HG03442 (cell line): ENCODE measurements around the gene SVBP.
A peak's percentile ranks its signal among the peaks of the same experiment; 100 is the strongest.

ENCODE experiments used
- ATAC-seq: cut with Tn5 transposase; IDR thresholded peaks from one replicate; pipeline ENCODE4 v1.9.1; 2021; ENCODE audit warnings: mild to moderate bottlenecking, moderate library complexity; ENCODE audit not compliant: unreplicated experiment

Gene SVBP

DNA sequence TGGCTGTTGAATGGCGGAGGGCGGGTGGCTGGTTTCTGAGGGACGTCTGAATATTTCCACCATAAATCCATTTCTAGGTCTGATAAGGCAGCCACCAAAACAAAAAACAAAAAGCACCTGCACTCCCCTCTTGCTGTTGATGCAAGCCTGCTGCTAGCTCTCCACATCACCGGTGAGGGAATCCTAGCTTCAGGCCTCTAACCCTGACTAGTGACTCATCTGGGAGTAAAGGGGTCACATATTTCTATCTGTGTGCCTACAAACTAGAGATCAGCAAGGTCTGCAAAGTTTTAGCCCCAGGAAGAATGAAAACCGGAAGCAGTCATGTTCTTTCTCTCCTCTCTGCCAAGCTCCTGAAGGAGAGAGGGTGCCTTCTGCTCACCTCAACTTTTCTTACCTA lies 10.6 kb downstream of the SVBP start:
- ATAC-seq, result no peak

DNA sequence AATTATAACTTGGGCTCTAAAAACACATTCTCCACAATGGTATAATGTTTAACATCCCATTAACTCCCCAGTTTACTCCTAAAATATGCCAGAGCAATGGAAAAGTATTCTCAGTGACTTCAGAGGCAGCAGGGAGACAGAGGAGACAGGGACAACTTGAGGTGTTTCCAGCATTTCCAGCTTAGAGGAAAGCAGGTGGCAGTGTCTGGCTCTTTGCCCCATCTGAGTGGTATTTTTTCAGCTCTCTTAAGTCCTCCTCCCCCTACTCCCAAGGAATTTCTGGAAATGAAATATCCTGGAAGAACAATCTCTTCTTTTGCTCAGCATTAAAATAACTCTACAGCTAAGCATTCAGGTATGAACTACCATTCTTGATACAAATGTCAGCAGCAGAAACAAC lies 11.0 kb downstream of the SVBP start:
- ATAC-seq, result no peak

GRCh38 chr1:42801832-42802473 lies 15.2 kb downstream of the SVBP start:
- no peak for ATAC-seq

DNA sequence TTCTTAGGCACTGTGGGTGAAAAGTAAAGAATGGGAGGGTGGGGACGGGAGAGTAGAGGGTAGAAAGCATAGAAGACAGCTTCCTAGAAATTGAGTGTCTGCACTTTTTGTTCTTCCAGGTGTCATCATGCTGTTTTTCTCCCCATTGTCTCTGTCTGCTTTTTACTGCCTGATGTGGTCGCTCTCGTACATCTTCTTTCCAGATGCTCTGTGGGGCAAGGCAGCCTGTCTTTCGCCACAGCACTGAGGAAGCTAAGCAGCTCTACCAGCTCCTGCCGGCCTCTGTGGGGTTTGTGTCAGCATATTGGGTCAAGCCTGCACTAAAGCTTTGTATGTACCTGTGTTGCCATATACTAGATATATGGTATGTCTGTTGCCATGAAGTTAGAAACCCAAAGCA lies 19.2 kb downstream of the SVBP start:
- no peak for ATAC-seq

- ATAC-seq, result no peak
Measured at GRCh38 chr1:42797414-42797813, 19.8 kb downstream of the SVBP start.

DNA sequence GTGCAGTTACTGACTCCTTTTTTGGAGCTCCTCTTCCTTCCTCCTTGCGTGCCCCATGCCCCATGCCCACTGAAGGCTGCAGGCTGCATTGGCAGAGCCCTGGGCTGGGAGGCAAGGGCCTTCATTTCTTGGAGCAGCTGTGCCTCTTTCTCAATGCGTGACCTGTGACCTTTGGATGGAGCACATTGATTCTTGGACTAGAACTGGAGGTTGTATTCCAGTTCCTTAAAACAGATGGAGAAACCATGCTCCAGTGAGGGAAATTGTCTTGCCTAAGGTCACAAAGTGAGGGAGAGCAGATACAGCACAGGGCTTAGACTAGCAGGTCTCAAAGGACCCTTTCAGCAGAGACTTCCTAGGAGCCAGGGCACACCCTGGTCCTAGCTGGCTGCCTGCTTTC lies 23.4 kb downstream of the SVBP start:
- ATAC-seq, result no peak

- no peak for ATAC-seq
Measured at GRCh38 chr1:42788021-42788420, 29.2 kb downstream of the SVBP start.

GRCh38 chr1:42786097-42786496 lies 31.1 kb downstream of the SVBP start:
- no peak for ATAC-seq

DNA sequence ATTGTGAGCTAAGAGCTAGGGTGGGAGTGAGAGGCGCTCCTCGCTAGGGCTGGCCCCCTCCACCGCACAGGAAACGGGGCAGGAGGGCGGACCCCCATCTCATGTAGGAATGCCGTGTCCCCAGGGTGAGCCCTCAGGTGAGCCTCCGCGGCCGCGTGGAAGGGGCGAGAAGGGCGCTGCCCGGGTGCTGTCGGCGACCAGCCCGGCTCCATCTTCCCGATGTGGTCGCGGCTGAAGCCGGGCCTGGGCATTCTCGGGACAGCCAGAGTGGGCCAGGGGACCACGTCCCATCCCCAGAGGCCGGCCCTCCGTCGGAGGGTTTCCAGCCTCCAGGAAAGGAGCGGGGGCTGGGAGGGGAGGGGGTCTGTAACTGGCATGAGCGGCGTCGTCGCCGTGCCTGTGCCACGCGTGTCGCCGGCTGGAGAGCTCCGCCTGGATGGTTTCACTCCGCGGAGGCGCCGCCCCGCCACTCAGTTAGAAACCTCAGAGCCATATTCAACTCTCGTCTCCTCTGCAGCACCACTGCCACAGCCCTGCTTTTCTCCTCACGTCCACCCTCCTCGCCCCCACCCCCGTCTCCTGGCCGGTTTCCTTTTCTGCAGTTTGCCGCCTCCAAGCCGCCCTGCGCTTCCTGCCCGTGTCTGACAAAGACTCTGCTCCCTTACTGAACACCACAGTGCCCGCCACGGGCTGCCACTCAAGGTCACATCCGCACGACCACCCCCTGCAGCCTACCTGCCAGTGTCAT lies 32.1 kb downstream of the SVBP start, which contains the start of gene TMEM269:
Gene TMEM269 (plus strand): TSS at position 46 of the 748 bp plus-strand sequence. CDS start 4,903 bp downstream, outside the sequence.
- no peak for ATAC-seq

- ATAC-seq, result no peak
Measured at GRCh38 chr1:42784547-42784945, 32.7 kb downstream of the SVBP start.

- no peak for ATAC-seq
Measured at GRCh38 chr1:42783092-42783491, 34.1 kb downstream of the SVBP start.

DNA sequence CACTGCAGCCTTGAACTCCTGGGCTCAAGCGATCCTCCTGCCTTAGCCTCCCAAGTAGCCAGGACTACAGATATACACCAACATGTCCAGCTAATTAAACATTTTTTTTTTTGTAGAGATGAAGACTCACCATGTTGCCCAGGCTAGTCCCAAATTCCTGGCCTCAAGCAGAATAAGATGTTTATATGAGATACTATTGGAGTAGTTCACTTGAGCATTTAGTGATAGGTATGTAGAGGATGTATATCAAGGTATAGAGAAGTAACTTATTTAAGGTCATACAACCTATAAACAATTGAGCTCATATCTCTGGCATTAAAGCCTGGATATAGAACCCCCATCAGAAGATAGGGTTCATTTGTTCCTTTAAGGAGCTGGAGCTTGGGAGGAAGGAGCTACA lies 37.0 kb downstream of the SVBP start:
- ATAC-seq, result no peak

GRCh38 chr1:42779725-42780124 lies 37.5 kb downstream of the SVBP start:
- ATAC-seq, result no peak

DNA sequence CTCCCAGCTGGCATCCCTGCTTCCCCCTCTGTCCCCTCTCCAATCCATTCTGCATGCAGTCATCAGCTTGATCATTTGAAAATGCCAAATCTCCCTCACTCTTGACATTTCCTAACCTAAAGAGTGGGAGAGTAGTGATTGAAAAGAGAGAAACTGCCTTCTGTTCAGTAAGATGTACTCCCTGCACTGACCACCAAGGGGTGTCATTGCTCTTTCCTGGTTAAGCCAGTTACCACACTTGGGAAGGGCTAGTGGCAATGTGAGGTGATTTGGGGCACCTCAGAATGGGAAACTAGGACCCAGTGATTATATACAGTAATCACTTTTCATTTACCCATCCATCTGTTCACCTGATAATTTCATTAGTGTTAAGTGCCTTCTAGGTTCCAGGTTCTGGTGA lies 39.3 kb downstream of the SVBP start:
- ATAC-seq, result no peak

DNA sequence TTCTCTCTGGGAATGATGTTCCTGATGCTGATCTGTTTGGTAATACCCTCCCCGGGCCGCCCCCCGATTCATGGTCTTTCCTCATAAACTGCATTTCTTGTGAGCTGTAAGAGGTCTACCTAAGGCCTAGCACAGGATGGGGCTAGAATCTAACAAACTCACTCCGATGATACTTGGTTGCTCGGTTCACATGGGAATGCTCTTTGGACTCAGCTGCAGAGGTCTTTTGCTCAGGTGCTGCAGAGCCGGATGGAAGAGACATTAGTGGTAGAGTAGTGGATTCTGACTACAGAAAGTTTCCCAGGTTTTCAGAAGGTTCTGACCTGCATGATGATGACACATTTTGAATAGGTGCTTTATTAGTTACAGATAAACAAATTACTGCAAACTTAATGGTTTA lies 40.7 kb downstream of the SVBP start:
- no peak for ATAC-seq

DNA sequence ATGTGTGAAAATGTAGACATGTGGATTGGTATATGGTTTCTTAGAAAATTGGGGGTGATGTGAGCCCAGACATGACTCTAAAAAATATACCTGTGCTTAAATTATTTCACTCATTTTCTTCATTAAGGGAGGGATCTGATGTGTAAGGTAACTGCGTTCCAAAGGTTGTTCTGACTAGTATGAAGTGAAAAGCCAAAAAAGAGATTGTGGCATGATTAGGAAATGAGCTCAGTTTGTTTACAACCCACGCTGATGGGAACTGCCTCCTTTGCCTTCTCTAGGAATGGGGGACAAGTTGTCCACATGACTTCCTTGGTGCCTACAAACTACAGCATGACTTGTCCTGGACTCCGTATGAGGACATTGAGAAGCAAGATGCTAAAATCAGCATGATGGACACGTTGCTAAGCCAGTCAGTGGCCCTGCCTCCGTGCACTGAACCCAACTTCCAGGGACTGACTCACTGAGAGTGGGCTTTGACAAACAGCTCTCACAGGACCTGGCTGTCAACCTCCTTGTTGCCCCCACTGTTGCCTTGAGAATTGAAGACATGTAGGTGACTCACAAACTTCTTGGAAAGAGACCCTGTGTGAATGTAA lies 42.2 kb downstream of the SVBP start:
- ATAC-seq, result no peak

DNA sequence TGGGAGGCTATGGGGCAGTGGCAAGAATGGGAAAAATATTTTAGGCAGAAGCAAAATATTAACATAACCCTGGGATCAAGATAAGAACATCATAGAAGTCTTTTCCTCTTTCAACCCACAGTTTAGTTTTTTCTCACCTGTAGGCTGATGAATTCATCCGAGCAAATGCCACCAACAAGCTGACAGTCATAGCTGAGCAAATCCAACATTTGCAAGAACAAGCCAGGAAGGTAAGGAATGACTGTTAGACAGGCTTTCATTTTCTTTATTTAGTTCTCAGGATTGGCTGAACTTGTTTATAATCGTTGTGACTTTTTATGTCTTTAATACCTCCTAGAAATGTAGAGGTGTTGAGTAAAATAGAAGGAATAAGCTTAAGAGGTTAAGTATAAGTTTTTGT lies 43.8 kb downstream of the SVBP start:
- no peak for ATAC-seq

DNA sequence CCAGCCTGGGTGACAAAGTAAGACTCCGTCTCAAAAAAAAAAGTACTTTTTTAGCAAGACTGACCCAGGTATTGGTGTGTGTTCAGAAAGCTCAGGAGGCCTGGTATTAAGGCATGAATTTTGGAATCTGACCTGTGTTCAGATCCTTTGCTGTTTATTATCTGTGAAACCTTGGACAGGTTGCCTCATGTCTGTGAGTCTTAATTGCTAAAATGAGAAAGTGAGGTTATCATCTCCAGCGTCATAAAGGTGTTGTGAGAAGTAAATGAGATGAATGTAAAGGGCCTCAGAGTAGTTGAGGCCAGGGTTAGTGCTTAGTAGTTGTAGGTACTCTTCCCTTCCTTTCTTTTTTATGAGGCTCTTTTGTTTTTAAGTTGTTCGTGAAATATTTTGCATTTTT lies 47.4 kb downstream of the SVBP start:
- no peak for ATAC-seq

- no peak for ATAC-seq
Measured at GRCh38 chr1:42768172-42768571, 49.0 kb downstream of the SVBP start.

GRCh38 chr1:42767510-42768000 lies 49.6 kb downstream of the SVBP start:
- ATAC-seq, result no peak

DNA sequence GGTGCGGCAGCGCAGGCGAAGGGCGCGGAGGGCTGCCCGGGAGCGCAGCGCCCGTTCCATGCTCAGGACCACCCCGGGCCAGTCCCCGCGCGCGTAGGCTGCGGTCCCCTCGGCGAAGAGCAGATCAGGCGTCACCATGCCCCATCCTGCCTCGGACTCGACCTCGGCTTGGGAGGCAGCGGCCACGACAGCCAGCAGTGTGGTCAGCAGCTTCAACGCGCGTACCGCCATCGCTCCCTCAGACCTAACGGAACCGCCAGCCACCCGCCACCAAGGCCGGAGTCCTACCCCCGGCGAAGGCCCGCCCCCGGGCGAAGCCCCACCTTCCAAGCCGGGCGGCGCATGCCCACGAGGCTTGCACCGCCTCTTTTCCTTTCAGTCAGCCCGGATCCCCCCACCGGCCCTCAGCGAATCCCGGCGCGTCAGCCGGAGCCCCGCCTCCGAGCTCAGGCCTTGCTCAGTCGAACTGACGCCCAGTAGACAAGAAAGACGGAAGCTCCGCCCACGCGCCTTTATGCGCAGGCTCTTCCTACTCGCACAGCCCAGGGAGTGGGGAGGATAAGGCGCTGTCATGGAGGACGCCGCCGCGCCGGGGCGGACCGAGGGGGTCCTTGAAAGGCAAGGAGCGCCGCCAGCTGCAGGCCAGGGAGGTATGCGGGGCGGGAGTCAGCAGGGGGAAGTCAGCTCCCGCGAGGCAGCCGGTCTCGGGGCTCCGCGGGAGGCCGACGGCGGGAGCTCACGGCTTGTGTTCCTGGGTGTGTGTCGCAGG lies 50.3 kb downstream of the SVBP start, which contains the start of the genes C1orf50 and P3H1:
Gene C1orf50 (plus strand): TSS at position 509 of the 769 bp plus-strand sequence. CDS start 63 bp downstream, at position 572.
Gene P3H1 (minus strand): TSS at position 288 of the 769 bp plus-strand sequence. CDS start 57 bp downstream, at position 231.
- peak; percentile 86 for ATAC-seq
